ENCODE data around the gene TTC38.
"Not testable (repeated sequence)": the region's sequence is repeated elsewhere in the genome, so short reads cannot be mapped to it uniquely, and the experiment has no call there.

TTC38 gene

GRCh38 chr22:46309526-46310085 lies 41.8 kb downstream of the TTC38 start:
- ATAC-seq (ENCODE audit: low read depth) (no peak), DNase-seq (ENCODE audit: low spot score in 2 of 2) (no peak)
- no peaks in the 10 kb centered on the region for H3K9me3 Mint-ChIP-seq
- no peaks in the 10 kb centered on the region for H3K27me3 Mint-ChIP-seq
- H3K4me1 Mint-ChIP-seq, result no peaks in the 10 kb centered on the region
- no peak overlapping the region for H3K4me3 Mint-ChIP-seq
- no peaks in the 10 kb centered on the region for H3K36me3 Mint-ChIP-seq
- peak overlapping the region; percentile 39 for H3K27ac Mint-ChIP-seq

- H3K27ac Mint-ChIP-seq, result no peak overlapping the region
- H3K9me3 Mint-ChIP-seq, result no peaks in the 10 kb centered on the region
- ATAC-seq (ENCODE audit: low read depth) (no peak), DNase-seq (ENCODE audit: low spot score in 2 of 2) (no peak)
- no peaks in the 10 kb centered on the region for H3K27me3 Mint-ChIP-seq
- no peak overlapping the region for H3K4me3 Mint-ChIP-seq
- H3K36me3 Mint-ChIP-seq, result no peaks in the 10 kb centered on the region
- no peaks in the 10 kb centered on the region for H3K4me1 Mint-ChIP-seq
Observed at GRCh38 chr22:46312056-46312455, 44.2 kb downstream of the TTC38 start.

DNA sequence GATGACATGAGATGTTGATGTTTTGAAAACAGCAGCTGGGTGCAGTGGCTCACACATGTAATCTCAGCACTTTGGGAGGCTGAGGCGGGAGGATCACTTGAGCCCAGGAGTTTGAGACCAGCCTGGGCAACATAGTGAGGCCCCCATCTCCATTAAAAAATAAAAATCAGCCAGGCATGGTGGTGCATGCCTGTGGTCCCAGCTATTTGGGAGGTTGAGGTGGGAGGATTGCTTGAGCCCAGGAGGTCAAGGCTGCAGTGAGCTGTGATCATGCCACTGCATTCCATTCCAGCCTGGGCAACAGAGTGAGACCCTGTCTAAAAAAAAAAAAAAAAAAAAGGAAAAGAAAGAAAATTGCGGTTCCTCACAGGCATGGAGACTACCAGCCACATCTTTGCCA lies 45.0 kb downstream of the TTC38 start:
- not testable (repeated sequence) for H3K4me1 Mint-ChIP-seq; ATAC-seq (ENCODE audit: low read depth); H3K36me3 Mint-ChIP-seq; DNase-seq (ENCODE audit: low spot score in 2 of 2); H3K27me3 Mint-ChIP-seq; H3K9me3 Mint-ChIP-seq; H3K27ac Mint-ChIP-seq; H3K4me3 Mint-ChIP-seq

DNA sequence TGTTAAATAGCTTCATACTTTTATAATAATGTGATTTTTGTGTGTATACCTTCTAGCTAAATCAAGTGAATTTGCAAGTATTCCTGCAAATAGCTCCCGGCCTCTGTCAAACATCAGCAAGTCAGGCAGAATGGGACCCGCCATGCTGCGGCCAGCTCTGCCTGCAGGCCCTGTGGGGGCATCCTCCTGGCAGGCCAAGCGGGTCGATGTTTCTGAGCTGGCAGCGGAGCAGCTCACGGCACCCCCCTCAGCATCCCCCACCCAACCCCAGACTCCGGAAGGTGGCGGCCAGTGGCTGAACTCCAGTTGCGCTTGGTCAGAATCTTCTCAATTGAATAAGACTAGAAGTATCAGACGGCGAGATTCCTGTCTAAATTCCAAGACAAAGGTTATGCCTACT lies 48.2 kb downstream of the TTC38 start:
- H3K4me1 Mint-ChIP-seq, result no peaks in the 10 kb centered on the region
- ATAC-seq (ENCODE audit: low read depth) (no peak), DNase-seq (ENCODE audit: low spot score in 2 of 2) (no peak)
- no peaks in the 10 kb centered on the region for H3K36me3 Mint-ChIP-seq
- no peak overlapping the region for H3K4me3 Mint-ChIP-seq
- no peaks in the 10 kb centered on the region for H3K9me3 Mint-ChIP-seq
- no peaks in the 10 kb centered on the region for H3K27me3 Mint-ChIP-seq
- H3K27ac Mint-ChIP-seq, result no peak overlapping the region

DNA sequence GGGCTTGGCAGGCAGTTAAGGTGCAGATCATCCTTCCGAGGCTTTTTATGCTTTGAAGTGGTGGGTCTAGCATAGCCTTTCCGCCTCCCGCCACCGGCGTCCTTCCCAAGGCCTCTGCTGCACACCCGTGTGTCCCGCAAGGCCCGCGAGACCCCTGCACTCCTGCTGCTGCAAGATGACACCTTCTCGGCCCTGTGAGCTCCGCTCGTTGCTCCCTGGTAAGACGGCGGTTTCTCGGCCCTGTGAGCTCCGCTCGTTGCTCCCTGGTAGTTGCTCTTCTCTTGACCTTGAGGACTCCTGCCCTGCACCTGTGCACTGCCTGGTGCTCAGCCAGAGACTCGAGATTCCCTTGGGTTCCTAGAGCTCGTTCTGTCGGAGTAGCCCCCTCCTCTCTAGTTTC lies 49.8 kb downstream of the TTC38 start:
- H3K9me3 Mint-ChIP-seq, result no peaks in the 10 kb centered on the region
- H3K36me3 Mint-ChIP-seq, result no peaks in the 10 kb centered on the region
- DNase-seq (ENCODE audit: low spot score in 2 of 2) (no peak), ATAC-seq (ENCODE audit: low read depth) (no peak)
- no peak overlapping the region for H3K4me3 Mint-ChIP-seq
- H3K4me1 Mint-ChIP-seq, result no peaks in the 10 kb centered on the region
- H3K27me3 Mint-ChIP-seq, result no peaks in the 10 kb centered on the region
- H3K27ac Mint-ChIP-seq, result no peak overlapping the region

GRCh38 chr22:46318576-46318975 lies 50.8 kb downstream of the TTC38 start:
- H3K4me3 Mint-ChIP-seq, result no peak overlapping the region
- H3K27me3 Mint-ChIP-seq, result no peaks in the 10 kb centered on the region
- H3K4me1 Mint-ChIP-seq, result no peaks in the 10 kb centered on the region
- H3K36me3 Mint-ChIP-seq, result no peaks in the 10 kb centered on the region
- DNase-seq (ENCODE audit: low spot score in 2 of 2), result no peak
- ATAC-seq (ENCODE audit: low read depth), result no peak
- H3K9me3 Mint-ChIP-seq, result no peaks in the 10 kb centered on the region
- no peak overlapping the region for H3K27ac Mint-ChIP-seq

GRCh38 chr22:46319319-46319718 lies 51.5 kb downstream of the TTC38 start:
- H3K9me3 Mint-ChIP-seq, result no peaks in the 10 kb centered on the region
- no peaks in the 10 kb centered on the region for H3K4me1 Mint-ChIP-seq
- no peaks in the 10 kb centered on the region for H3K36me3 Mint-ChIP-seq
- no peak for ATAC-seq (ENCODE audit: low read depth)
- DNase-seq (ENCODE audit: low spot score in 2 of 2), result no peak
- H3K27ac Mint-ChIP-seq, result no peak overlapping the region
- H3K4me3 Mint-ChIP-seq, result no peak overlapping the region
- H3K27me3 Mint-ChIP-seq, result no peaks in the 10 kb centered on the region

- ATAC-seq (ENCODE audit: low read depth) (no peak), DNase-seq (ENCODE audit: low spot score in 2 of 2) (no peak)
- Mint-ChIP-seq H3K27ac (no peak overlapping the region), H3K4me3 (no peak overlapping the region), H3K4me1 (no peaks in the 10 kb centered on the region), H3K27me3 (no peaks in the 10 kb centered on the region), H3K9me3 (no peaks in the 10 kb centered on the region), H3K36me3 (no peaks in the 10 kb centered on the region)
Observed at GRCh38 chr22:46320166-46320710, 52.4 kb downstream of the TTC38 start.

DNA sequence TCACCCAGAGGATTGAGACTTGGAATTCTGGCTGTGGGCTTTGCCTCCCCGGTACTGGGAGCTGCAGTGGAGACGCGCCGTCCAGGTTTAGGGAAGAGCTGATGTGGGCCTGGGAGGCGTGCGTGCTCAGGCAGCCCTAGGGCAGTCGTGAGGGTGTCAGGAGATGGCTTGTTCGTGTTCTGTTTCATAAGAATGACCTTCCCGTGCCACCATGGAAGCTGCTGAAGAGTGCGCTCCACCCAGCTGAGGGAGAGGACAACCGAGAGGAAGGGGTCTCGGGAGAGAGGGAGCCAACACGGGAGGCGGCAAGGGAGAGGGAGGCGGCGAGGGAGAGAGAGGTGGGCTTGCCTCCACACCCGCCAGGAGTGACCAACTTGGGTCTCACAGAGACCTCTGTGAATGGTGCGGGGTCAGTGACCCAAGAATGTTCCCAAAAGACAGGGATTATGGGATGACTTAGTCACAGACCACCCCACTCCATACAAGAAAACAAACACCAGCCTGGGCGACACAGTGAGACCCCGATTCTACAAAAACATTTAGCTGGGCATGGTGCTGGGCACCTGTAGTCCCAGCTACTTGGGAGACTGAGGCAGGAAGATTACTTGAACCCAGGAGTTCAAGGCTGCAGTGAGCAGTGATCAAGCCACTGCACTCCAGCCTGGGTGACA lies 53.0 kb downstream of the TTC38 start:
- H3K27me3 Mint-ChIP-seq, result no peaks in the 10 kb centered on the region
- no peak for ATAC-seq (ENCODE audit: low read depth)
- no peaks in the 10 kb centered on the region for H3K9me3 Mint-ChIP-seq
- no peaks in the 10 kb centered on the region for H3K36me3 Mint-ChIP-seq
- no peak for DNase-seq (ENCODE audit: low spot score in 2 of 2)
- H3K4me1 Mint-ChIP-seq, result no peaks in the 10 kb centered on the region
- H3K27ac Mint-ChIP-seq, result no peak overlapping the region
- no peak overlapping the region for H3K4me3 Mint-ChIP-seq

DNA sequence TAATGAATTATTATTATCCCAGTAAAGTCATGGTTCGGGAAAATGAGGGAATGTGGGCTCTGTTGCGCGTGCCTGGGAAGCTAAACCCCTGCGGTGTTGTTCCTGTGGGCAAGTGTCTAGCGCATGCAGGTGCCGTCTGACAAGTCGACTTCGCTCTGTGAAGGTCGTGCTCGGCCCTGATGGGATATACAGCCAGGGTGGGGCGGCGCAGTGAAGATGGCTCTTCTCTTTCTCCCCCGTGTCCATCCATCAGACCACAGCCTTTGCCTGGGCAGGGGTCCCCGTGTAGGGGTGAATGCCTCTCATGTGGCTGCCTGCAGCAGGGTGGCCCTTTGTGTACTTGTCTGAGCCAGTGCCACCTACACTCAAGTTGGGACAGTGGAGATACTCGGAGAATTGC lies 54.9 kb downstream of the TTC38 start:
- H3K36me3 Mint-ChIP-seq, result no peaks in the 10 kb centered on the region
- ATAC-seq (ENCODE audit: low read depth), result no peak
- no peak overlapping the region for H3K4me3 Mint-ChIP-seq
- no peaks in the 10 kb centered on the region for H3K4me1 Mint-ChIP-seq
- no peak for DNase-seq (ENCODE audit: low spot score in 2 of 2)
- H3K27me3 Mint-ChIP-seq, result no peaks in the 10 kb centered on the region
- H3K27ac Mint-ChIP-seq, result no peak overlapping the region
- no peaks in the 10 kb centered on the region for H3K9me3 Mint-ChIP-seq

DNA sequence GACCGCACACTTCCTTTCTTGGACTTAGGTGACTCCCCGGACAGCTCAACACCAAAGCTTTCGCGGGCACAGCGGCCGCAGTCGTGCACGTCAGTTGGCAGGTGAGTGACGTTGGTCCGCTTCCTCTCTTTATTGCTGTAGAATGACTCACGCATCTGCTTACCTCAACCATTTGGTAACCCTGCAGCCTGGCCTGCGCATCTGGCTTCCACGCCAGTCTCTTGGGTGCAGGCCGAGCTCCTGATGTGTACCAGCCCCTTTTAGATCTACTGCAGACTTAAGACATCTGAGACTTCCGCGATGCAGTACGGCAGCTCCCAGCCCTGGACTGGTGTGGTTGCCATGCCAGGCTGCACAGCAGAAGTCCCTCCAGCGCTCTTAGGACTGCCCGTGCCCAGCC lies 55.4 kb downstream of the TTC38 start:
- ATAC-seq (ENCODE audit: low read depth), result no peak
- H3K27me3 Mint-ChIP-seq, result no peaks in the 10 kb centered on the region
- no peak overlapping the region for H3K27ac Mint-ChIP-seq
- H3K4me1 Mint-ChIP-seq, result no peaks in the 10 kb centered on the region
- no peaks in the 10 kb centered on the region for H3K9me3 Mint-ChIP-seq
- DNase-seq (ENCODE audit: low spot score in 2 of 2), result no peak
- no peaks in the 10 kb centered on the region for H3K36me3 Mint-ChIP-seq
- no peak overlapping the region for H3K4me3 Mint-ChIP-seq

DNA sequence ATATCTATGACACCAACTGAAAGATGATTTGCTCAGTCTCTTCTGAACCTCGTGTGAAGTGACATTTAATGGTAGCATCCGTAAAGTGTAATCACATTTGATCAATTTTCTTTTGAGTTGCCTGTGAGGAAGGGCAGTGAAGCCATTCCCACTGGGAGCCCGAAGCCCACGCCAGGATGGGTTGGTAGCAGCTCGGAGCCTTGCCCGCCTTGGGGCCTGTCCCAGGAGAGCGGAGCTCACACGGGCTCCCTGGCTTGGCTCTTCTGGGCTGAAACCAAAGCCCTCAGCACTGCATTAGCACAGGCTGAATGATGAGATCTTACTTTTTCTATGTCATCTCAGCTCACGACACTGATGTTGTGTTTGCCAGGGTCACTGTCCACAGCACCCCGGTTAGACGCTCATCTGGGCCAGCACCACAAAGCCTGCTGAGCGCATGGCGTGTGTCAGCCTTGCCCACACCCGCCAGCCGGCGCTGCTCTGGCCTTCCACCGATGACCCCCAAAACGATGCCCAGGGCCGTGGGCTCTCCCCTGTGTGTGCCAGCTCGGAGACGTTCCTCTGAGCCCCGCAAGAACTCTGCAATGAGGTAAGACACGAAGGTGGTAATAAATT lies 58.4 kb downstream of the TTC38 start:
- no peak overlapping the region for H3K4me3 Mint-ChIP-seq
- no peak for ATAC-seq (ENCODE audit: low read depth)
- H3K9me3 Mint-ChIP-seq, result no peaks in the 10 kb centered on the region
- no peak overlapping the region for H3K27ac Mint-ChIP-seq
- no peaks in the 10 kb centered on the region for H3K4me1 Mint-ChIP-seq
- no peaks in the 10 kb centered on the region for H3K27me3 Mint-ChIP-seq
- DNase-seq (ENCODE audit: low spot score in 2 of 2), result no peak
- no peaks in the 10 kb centered on the region for H3K36me3 Mint-ChIP-seq

DNA sequence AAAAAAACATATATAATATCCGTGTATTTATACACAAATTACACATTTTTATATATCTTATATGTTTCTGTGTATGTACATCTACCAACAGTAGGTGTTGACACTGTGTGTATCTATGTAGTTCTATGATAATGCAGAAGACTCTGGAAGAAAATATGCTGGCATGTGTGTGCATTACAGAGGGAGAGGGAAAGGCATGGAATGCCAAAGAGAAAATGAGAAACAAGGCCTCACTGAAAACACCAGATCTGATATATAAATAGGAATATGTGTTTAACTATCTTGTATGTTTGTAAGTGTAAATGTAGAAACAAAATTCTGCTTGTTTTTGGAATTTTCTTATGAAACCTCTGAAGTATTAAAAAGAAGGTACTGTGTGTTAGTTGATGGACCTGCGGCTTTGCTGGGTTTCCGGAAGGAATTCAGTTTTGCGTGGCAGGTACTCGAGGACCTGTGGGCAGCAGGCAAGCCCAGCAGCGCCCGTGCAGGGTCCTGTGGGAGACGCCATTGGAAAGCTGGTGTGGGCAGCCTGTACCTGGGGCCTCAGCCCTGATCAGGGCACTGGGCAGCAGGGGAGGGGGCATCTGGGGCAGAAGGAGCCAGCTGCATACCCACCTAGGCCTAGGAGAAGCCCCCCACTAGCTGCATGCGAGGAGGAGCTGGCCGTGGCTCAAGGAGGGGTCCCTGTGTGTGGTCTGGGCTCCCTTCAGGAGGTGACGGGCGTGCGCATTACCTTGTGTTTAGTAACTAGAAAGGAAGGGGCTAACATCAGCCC lies 60.1 kb downstream of the TTC38 start:
- DNase-seq (ENCODE audit: low spot score in 2 of 2) (no peak), ATAC-seq (ENCODE audit: low read depth) (no peak)
- Mint-ChIP-seq H3K27ac (no peak overlapping the region), H3K9me3 (no peaks in the 10 kb centered on the region), H3K27me3 (no peaks in the 10 kb centered on the region), H3K4me1 (no peaks in the 10 kb centered on the region), H3K36me3 (no peaks in the 10 kb centered on the region), H3K4me3 (no peak overlapping the region)

DNA sequence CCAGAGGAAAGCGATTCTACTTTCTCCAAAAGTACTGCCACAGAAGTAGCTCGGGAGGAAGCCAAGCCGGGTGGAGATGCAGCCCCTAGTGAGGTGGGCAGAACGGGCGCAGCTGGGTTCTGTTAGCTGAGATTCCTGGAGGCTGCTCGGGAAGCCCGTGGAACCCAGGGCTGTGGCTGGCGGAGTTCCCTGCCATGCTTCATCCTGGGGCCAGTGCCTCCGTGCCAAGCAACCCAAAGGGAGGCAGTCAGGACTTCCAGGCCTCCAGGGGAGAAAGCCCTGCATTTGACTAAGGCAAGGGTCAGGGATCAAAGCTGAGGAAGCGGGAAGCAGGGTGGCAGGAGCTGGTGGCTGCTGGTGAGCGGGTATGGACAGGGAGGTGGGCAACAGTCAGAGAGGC lies 61.0 kb downstream of the TTC38 start:
- Mint-ChIP-seq H3K9me3 (no peaks in the 10 kb centered on the region), H3K4me3 (no peak overlapping the region), H3K27me3 (no peaks in the 10 kb centered on the region), H3K4me1 (no peaks in the 10 kb centered on the region), H3K36me3 (no peaks in the 10 kb centered on the region), H3K27ac (no peak overlapping the region)
- ATAC-seq (ENCODE audit: low read depth), result no peak
- no peak for DNase-seq (ENCODE audit: low spot score in 2 of 2)
